Testis (tissue), 2 donors: Measurements from ENCODE around the gene ARFIP2.

ENCODE experiments used
- POLR2A ChIP-seq: fragments of 450-650 bp; IDR thresholded peaks from one replicate; pipeline ENCODE4 v1.6.1; 2017; ENCODE audit warnings: antibody characterized with exemption, mild to moderate bottlenecking, moderate library complexity
- TF ChIP-seq, protein P1 (sequence below), 3 experiments: fragments of 450-650 bp in 2 of 3; fragments of 200-600 bp in 1 of 3; sonication (generic) in 1 of 3; IDR thresholded peaks; one replicate each; pipeline ENCODE4 v1.5.1; 2016 to 2019; ENCODE audit warnings: antibody characterized with exemption in 3 of 3, mild to moderate bottlenecking in 2 of 3, moderate library complexity in 1 of 3

DNA sequence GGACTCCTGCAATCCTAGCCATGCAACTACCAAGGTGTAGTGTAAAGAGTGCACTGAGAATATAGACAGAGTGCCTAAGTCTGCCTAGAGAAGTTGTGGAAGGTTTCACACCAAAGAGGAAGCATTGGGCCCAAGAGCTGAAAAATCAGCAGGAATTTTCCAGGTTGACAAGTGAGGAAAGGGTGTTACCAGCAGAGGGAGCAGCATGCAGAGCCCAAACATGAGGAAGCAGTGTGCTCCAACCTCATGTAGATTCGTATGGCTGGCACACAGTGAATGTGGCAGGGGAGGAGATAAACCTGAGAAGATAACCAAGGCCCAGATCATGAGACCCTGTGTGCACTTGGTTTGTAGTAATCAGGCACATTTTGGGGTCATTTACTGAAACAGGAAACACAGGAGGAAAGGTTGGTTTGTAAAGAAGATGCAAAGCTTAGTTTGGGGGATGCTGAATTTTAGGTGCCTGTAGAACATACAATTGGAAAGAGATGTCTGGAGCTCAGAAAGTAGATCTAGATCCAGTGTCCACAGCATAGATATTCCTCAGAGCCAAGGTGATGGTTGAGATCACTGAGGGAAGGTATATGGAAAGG lies 42.1 kb downstream of the ARFIP2 start:
- TF ChIP-seq, protein P1, sequence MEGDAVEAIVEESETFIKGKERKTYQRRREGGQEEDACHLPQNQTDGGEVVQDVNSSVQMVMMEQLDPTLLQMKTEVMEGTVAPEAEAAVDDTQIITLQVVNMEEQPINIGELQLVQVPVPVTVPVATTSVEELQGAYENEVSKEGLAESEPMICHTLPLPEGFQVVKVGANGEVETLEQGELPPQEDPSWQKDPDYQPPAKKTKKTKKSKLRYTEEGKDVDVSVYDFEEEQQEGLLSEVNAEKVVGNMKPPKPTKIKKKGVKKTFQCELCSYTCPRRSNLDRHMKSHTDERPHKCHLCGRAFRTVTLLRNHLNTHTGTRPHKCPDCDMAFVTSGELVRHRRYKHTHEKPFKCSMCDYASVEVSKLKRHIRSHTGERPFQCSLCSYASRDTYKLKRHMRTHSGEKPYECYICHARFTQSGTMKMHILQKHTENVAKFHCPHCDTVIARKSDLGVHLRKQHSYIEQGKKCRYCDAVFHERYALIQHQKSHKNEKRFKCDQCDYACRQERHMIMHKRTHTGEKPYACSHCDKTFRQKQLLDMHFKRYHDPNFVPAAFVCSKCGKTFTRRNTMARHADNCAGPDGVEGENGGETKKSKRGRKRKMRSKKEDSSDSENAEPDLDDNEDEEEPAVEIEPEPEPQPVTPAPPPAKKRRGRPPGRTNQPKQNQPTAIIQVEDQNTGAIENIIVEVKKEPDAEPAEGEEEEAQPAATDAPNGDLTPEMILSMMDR (IDR thresholded peaks at IDR 0.05), result peak in 2 of 3 experiments; percentile 44 to 57
- no peak for TF ChIP-seq POLR2A
